ENCODE data around the gene DMTF1. TPM values are rescaled to one million over a fixed set of nuclear protein-coding genes. Genes with fewer than 3 reads are reported as not detected.
"Not testable (repeated sequence)": the region's sequence is repeated elsewhere in the genome, so short reads cannot be mapped to it uniquely, and the experiment has no call there.

DMTF1 gene
- total and polyA plus RNA-seq, 2 donors (not counting 1 experiment from before 2014, with no cell fraction given): 139 to 235 TPM

DNA sequence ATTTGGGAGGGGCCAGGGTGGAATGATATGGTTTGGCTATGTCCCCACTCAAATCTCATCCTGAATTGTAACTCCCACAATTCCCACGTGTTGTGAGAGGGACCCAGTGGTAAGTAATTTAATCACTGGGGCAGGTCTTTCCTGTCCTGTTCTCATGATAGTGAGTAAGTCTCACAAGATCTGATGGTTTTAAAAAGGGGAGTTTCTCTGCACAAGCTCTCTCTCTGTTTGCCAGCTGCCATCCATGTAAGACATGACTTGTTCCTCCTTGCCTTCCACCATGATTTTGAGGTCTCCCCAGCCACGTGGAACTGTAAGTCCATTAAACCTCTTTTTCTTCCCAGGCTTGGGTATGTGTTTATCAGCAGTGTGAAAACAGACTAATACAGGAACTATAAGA lies 36.5 kb upstream of the DMTF1 start:
- ATAC-seq (ENCODE audit: low read depth); H2AFZ ChIP-seq (ENCODE audit: insufficient read depth, low read depth, low read length, poor library complexity, severe bottlenecking); H4K20me1 ChIP-seq (ENCODE audit: control insufficient read depth, insufficient read depth, low read length, poor library complexity, severe bottlenecking); intact Hi-C loops (cut with micrococcal nuclease); H3K27me3 ChIP-seq (replicated peaks in 1 of 4; ENCODE audit: control extremely low read depth in 1 of 4, control insufficient read depth in 3 of 4, insufficient read depth in 4 of 4, low read length in 3 of 4); H3K9me3 ChIP-seq (ENCODE audit: control extremely low read depth in 1 of 3, control insufficient read depth in 2 of 3, insufficient read depth in 1 of 3, low read length in 2 of 3); H3K4me1 Mint-ChIP-seq; H3K9ac ChIP-seq (ENCODE audit: low read length); H3K27ac ChIP-seq (ENCODE audit: low read length in 2 of 2); H3K79me2 ChIP-seq (ENCODE audit: control insufficient read depth, insufficient read depth, low read length); H3K4me3 Mint-ChIP-seq; DNase-seq; H3K9me3 Mint-ChIP-seq (ENCODE audit: insufficient read depth); H3K4me1 ChIP-seq (ENCODE audit: control insufficient read depth in 2 of 2, insufficient read depth in 2 of 2, low read length in 2 of 2); POLR2A ChIA-PET; H3K4me3 ChIP-seq (ENCODE audit: control extremely low read depth in 1 of 5, extremely low read depth in 1 of 5, insufficient read depth in 1 of 5, low read depth in 2 of 5, low read length in 4 of 5); H3K27ac Mint-ChIP-seq; H3K4me2 ChIP-seq (replicated peaks; ENCODE audit: low read depth, low read length, poor library complexity, severe bottlenecking); CTCF ChIA-PET; H3K27me3 Mint-ChIP-seq; H3K36me3 ChIP-seq (replicated peaks in 1 of 2; ENCODE audit: control extremely low read depth in 1 of 2, control insufficient read depth in 1 of 2, extremely low read depth in 1 of 2, insufficient read depth in 2 of 2, low read length in 1 of 2): not testable (repeated sequence)
- no CpG with 5 or more reads among the region's 2 CpGs for WGBS (ENCODE audit: insufficient coverage)

DNA sequence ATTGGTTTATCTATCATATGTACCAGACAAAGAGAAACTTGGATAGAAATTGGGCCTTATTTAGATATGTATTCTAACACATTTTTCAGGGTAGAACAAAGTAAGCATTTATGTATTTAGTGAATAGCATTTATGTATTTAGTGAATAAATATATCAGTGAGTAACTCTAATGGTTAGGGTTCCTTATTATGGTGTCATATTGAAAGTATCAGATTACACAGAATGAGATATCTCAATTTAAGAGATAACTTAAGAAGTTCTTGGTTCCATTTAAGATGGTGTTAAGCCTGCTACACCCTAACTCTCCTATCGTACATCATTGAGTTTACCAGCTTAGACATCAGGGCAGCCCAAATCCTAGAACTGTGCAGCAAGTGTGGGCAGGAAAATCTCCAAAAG lies 35.9 kb upstream of the DMTF1 start:
- no peaks in the 10 kb centered on the region for H3K27me3 Mint-ChIP-seq
- Histone ChIP-seq H4K20me1 (ENCODE audit: control insufficient read depth, insufficient read depth, low read length, poor library complexity, severe bottlenecking) (no peaks in the 10 kb centered on the region), H2AFZ (ENCODE audit: insufficient read depth, low read depth, low read length, poor library complexity, severe bottlenecking) (no peak overlapping the region), H3K4me2 (replicated peaks; ENCODE audit: low read depth, low read length, poor library complexity, severe bottlenecking) (no peak overlapping the region), H3K79me2 (ENCODE audit: control insufficient read depth, insufficient read depth, low read length) (no peaks in the 10 kb centered on the region), H3K36me3 (replicated peaks in 1 of 2; ENCODE audit: control extremely low read depth in 1 of 2, control insufficient read depth in 1 of 2, extremely low read depth in 1 of 2, insufficient read depth in 2 of 2, low read length in 1 of 2) (no peaks in the 10 kb centered on the region), H3K27me3 (replicated peaks in 1 of 4; ENCODE audit: control extremely low read depth in 1 of 4, control insufficient read depth in 3 of 4, insufficient read depth in 4 of 4, low read length in 3 of 4) (no peaks in the 10 kb centered on the region), H3K27ac (ENCODE audit: low read length in 2 of 2) (no peak overlapping the region), H3K9me3 (ENCODE audit: control extremely low read depth in 1 of 3, control insufficient read depth in 2 of 3, insufficient read depth in 1 of 3, low read length in 2 of 3) (peaks cover 0 to 6% (median 0%) of the 10 kb centered on the region in 3 donors), H3K4me1 (ENCODE audit: control insufficient read depth in 2 of 2, insufficient read depth in 2 of 2, low read length in 2 of 2) (no peaks in the 10 kb centered on the region), H3K9ac (ENCODE audit: low read length) (no peak overlapping the region), H3K4me3 (ENCODE audit: control extremely low read depth in 1 of 5, extremely low read depth in 1 of 5, insufficient read depth in 1 of 5, low read depth in 2 of 5, low read length in 4 of 5) (no peak overlapping the region)
- intact Hi-C loops (cut with micrococcal nuclease): no loop called here
- ChIA-PET CTCF (no interaction called here), POLR2A (no interaction called here)
- ATAC-seq (ENCODE audit: low read depth) (no peak), DNase-seq (no peak)
- TF ChIP-seq EZH2 (IDR thresholded peaks at IDR 0.05; ENCODE audit: borderline replicate concordance, insufficient read depth, low read depth, low read length, poor library complexity, severe bottlenecking): no peak
- TF ChIP-seq, protein P1, sequence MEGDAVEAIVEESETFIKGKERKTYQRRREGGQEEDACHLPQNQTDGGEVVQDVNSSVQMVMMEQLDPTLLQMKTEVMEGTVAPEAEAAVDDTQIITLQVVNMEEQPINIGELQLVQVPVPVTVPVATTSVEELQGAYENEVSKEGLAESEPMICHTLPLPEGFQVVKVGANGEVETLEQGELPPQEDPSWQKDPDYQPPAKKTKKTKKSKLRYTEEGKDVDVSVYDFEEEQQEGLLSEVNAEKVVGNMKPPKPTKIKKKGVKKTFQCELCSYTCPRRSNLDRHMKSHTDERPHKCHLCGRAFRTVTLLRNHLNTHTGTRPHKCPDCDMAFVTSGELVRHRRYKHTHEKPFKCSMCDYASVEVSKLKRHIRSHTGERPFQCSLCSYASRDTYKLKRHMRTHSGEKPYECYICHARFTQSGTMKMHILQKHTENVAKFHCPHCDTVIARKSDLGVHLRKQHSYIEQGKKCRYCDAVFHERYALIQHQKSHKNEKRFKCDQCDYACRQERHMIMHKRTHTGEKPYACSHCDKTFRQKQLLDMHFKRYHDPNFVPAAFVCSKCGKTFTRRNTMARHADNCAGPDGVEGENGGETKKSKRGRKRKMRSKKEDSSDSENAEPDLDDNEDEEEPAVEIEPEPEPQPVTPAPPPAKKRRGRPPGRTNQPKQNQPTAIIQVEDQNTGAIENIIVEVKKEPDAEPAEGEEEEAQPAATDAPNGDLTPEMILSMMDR (IDR thresholded peaks at IDR 0.05): no peak
- peaks cover 3% of the 10 kb centered on the region for H3K9me3 Mint-ChIP-seq (ENCODE audit: insufficient read depth)
- WGBS (ENCODE audit: insufficient coverage): no CpG with 5 or more reads among the region's 1 CpG
- no peak overlapping the region for H3K27ac Mint-ChIP-seq
- H3K4me3 Mint-ChIP-seq: no peak overlapping the region
- H3K4me1 Mint-ChIP-seq: no peaks in the 10 kb centered on the region
